Liver (tissue), 9 donors: Measurements from ENCODE around the gene NRIP2. TPM values are rescaled to one million over a fixed set of nuclear protein-coding genes. Genes with fewer than 3 reads are reported as not detected.

Experiments used
- DNase-seq: peaks from one replicate; pipeline ENCODE4 v3.0.0-alpha.2; 2017; ENCODE audit warnings: low spot score
- H3K27ac ChIP-seq, 2 donors: one replicate each; pipeline ENCODE4 v1.7.0; 2013; ENCODE audit warnings: inconsistent platforms in 2 of 2, low read length in 2 of 2, control low read depth in 1 of 2, low read depth in 1 of 2, mild to moderate bottlenecking in 1 of 2
- H3K27me3 ChIP-seq, 4 donors: one replicate each; pipeline versions ENCODE4 v1.6.1 to v1.7.0; 2013; ENCODE audit warnings: low read length in 3 of 4, inconsistent platforms in 1 of 4, mild to moderate bottlenecking in 1 of 4, moderate library complexity in 1 of 4; ENCODE audit not compliant: control insufficient read depth in 4 of 4, insufficient read depth in 4 of 4
- H3K36me3 ChIP-seq, 4 donors: one replicate each; pipeline versions ENCODE4 v1.6.1 to v1.7.0; 2013; ENCODE audit warnings: low read length in 3 of 4, mild to moderate bottlenecking in 3 of 4, low read depth in 1 of 4, moderate library complexity in 1 of 4; ENCODE audit not compliant: control insufficient read depth in 4 of 4, insufficient read depth in 3 of 4
- H3K4me1 ChIP-seq, 4 donors: one replicate each; pipeline versions ENCODE4 v1.6.1 to v1.7.0; 2013; ENCODE audit warnings: low read length in 3 of 4, mild to moderate bottlenecking in 3 of 4, moderate library complexity in 1 of 4; ENCODE audit not compliant: control insufficient read depth in 4 of 4, insufficient read depth in 4 of 4
- H3K4me3 ChIP-seq, 3 donors: one replicate each; pipeline versions ENCODE4 v1.6.1 to v1.7.0; 2013; ENCODE audit warnings: low read length in 3 of 3, control low read depth in 1 of 3, low read depth in 1 of 3, mild to moderate bottlenecking in 1 of 3
- H3K9ac ChIP-seq, 2 donors: one replicate each; pipeline ENCODE4 v1.7.0; 2013; ENCODE audit warnings: low read length in 2 of 2, mild to moderate bottlenecking in 2 of 2, moderate library complexity in 2 of 2, control low read depth in 1 of 2, low read depth in 1 of 2
- H3K9me3 ChIP-seq, 4 donors: one replicate each; pipeline versions ENCODE4 v1.6.1 to v1.7.0; 2013; ENCODE audit warnings: low read length in 3 of 4; ENCODE audit not compliant: control insufficient read depth in 4 of 4
- EGR1 ChIP-seq, 2 donors: IDR thresholded peaks; 2 replicates each; pipeline ENCODE4 v1.6.1; 2016 to 2018; ENCODE audit warnings: antibody characterized with exemption in 2 of 2, low read depth in 2 of 2
- FOXA2 ChIP-seq: IDR thresholded peaks from 2 replicates; pipeline ENCODE4 v1.6.1; 2016; ENCODE audit warnings: antibody characterized with exemption
- GABPA ChIP-seq, 2 donors: IDR thresholded peaks in 1 of 2; conservative IDR thresholded peaks in 1 of 2; 2 replicates each; pipeline ENCODE4 v1.6.1; 2016; ENCODE audit warnings: antibody characterized with exemption in 2 of 2, mild to moderate bottlenecking in 1 of 2, moderate library complexity in 1 of 2
- HNF4A ChIP-seq, 2 donors: conservative IDR thresholded peaks; 2 replicates each; pipeline ENCODE4 v1.6.1; 2016; ENCODE audit warnings: antibody characterized with exemption in 2 of 2, mild to moderate bottlenecking in 2 of 2
- HNF4G ChIP-seq: IDR thresholded peaks from 2 replicates; pipeline ENCODE4 v1.6.1; 2016; ENCODE audit warnings: antibody characterized with exemption
- NR2F2 ChIP-seq: IDR thresholded peaks from 2 replicates; pipeline ENCODE4 v1.6.1; 2016; ENCODE audit warnings: antibody characterized with exemption
- RAD21 ChIP-seq, 2 donors: IDR thresholded peaks; 2 replicates each; pipeline ENCODE4 v1.6.1; 2016; ENCODE audit warnings: antibody characterized with exemption in 2 of 2, mild to moderate bottlenecking in 2 of 2
- RXRA ChIP-seq, 2 donors: IDR thresholded peaks; 2 replicates each; pipeline ENCODE4 v1.6.1; 2017 to 2018; ENCODE audit warnings: antibody characterized with exemption in 2 of 2, mild to moderate bottlenecking in 1 of 2
- TAF1 ChIP-seq: conservative IDR thresholded peaks from 2 replicates; pipeline ENCODE4 v1.6.1; 2016; ENCODE audit warnings: antibody characterized with exemption, mild to moderate bottlenecking
- YY1 ChIP-seq: IDR thresholded peaks from 2 replicates; pipeline ENCODE4 v1.6.1; 2016; ENCODE audit warnings: antibody characterized with exemption, mild to moderate bottlenecking
- WGBS: extraction: QIAGEN DNeasy Blood & Tissue Kit; methylation state at CpG from one replicate; pipeline ENCODE4 v1.1.7; 2013; 5-methylcytosine and 5-hydroxymethylcytosine counted together
- polyA plus RNA-seq, 2 donors: library from polyadenylated mRNA; stranded (reverse) in 1 of 2; unstranded in 1 of 2; fragments of 200-250 nt in 1 of 2; fragments of >200 nt in 1 of 2; fragmentation: Nextera tagmentation in 1 of 2; extraction: Ambion mirVana in 1 of 2; gene quantifications; one replicate each; pipeline versions ENCODE4 v1.2.1 to v1.2.3, GENCODE V29; 2013 to 2015
- total RNA-seq, 2 donors: library from RNA; depleted of rRNA; stranded (reverse); fragments of >200 nt; gene quantifications; one replicate each; pipeline ENCODE4 v1.2.3, GENCODE V29; 2014
- TF ChIP-seq, protein P1 (sequence below): IDR thresholded peaks from 2 replicates; pipeline ENCODE4 v1.6.1; 2016; ENCODE audit warnings: antibody characterized with exemption
- TF ChIP-seq, protein P2 (sequence below): IDR thresholded peaks from 2 replicates; pipeline ENCODE4 v1.6.1; 2016; ENCODE audit warnings: antibody characterized with exemption
- TF ChIP-seq, protein P3 (sequence below): IDR thresholded peaks from 2 replicates; pipeline ENCODE4 v1.6.1; 2016; ENCODE audit warnings: antibody characterized with exemption, mild to moderate bottlenecking
- TF ChIP-seq, protein P4 (sequence below): fragments of 150-350 bp; IDR thresholded peaks from 2 replicates; pipeline ENCODE4 v1.5.1; 2017; ENCODE audit warnings: improper control_type of control experiment, low read depth, low read length; ENCODE audit not compliant: missing input control
- TF ChIP-seq, protein P5 (sequence below): IDR thresholded peaks from 2 replicates; pipeline ENCODE4 v1.6.1; 2016; ENCODE audit warnings: antibody characterized with exemption
- donor health status: healthy.
- donor health status: healthy.
- donor health status: healthy.
- donor health status: healthy.
- donor health status: healthy.

The NRIP2 gene
- total and polyA plus RNA-seq, 4 donors = 0.19 to 0.46 (median 0.23) TPM

DNA sequence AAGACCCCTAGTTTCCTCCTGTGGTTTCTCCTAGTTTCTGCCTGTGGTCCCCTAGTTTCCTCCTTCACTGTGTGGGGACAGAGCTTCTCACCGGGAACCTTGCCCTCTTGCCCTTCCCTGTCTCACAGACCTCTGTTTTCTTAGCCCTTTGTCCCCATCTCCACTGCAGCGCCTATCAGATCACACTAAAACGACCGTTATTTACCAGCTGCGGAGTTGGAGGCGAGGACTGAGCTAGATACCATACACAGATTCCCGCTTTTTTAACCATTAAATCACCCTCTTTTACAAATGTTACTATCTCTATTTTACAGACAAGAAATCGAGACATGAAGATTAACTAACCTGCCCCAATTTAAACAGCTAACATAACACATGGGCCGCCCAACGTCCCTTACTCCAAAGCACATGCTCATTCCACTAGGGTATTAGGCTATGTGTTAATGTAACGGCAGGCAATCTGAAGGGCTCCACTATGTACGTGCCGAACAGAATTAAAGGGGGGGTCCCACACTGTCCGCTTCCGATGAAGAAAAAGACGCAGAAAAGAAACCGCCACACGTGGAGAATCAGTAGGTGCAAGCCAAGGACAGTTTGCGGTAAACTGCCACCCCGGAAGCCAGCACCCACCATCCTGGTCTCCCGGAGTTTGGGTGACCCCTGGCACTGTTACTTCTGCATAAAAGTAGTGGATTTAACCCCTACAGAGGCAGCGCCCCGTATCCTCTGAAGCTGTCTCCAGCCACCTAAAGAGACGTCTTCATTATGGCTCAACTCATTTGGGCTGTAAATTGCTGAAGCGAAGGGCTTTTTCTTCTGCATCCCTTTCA is 41.9 kb downstream of the NRIP2 start:
- H3K27me3 ChIP-seq = no peaks in the 10 kb centered on the region
- H3K9me3 ChIP-seq = no peaks in the 10 kb centered on the region
- no peak overlapping the region for H3K9ac ChIP-seq
- no peak overlapping the region for H3K27ac ChIP-seq
- H3K4me1 ChIP-seq = peaks cover 4 to 28% (median 19%) of the 10 kb centered on the region in 4 donors
- H3K36me3 ChIP-seq = peaks cover 0 to 5% (median 3%) of the 10 kb centered on the region in 4 donors
- no peak overlapping the region for H3K4me3 ChIP-seq
- TF ChIP-seq RXRA (IDR thresholded peaks at IDR 0.05) (no peak), EGR1 (IDR thresholded peaks at IDR 0.05; ENCODE audit: low read depth in 2 of 2) (no peak), NR2F2 (no peak), TAF1 (no peak), FOXA2 (no peak), HNF4G (no peak), RAD21 (IDR thresholded peaks at IDR 0.05) (no peak)
- TF ChIP-seq, protein P1, sequence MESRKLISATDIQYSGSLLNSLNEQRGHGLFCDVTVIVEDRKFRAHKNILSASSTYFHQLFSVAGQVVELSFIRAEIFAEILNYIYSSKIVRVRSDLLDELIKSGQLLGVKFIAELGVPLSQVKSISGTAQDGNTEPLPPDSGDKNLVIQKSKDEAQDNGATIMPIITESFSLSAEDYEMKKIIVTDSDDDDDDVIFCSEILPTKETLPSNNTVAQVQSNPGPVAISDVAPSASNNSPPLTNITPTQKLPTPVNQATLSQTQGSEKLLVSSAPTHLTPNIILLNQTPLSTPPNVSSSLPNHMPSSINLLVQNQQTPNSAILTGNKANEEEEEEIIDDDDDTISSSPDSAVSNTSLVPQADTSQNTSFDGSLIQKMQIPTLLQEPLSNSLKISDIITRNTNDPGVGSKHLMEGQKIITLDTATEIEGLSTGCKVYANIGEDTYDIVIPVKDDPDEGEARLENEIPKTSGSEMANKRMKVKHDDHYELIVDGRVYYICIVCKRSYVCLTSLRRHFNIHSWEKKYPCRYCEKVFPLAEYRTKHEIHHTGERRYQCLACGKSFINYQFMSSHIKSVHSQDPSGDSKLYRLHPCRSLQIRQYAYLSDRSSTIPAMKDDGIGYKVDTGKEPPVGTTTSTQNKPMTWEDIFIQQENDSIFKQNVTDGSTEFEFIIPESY = no peak
- TF ChIP-seq, protein P2, sequence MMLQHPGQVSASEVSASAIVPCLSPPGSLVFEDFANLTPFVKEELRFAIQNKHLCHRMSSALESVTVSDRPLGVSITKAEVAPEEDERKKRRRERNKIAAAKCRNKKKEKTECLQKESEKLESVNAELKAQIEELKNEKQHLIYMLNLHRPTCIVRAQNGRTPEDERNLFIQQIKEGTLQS = no peak
- DNase-seq = no peak
- WGBS = 75% methylated on average over 25 of the region's 25 CpGs

DNA sequence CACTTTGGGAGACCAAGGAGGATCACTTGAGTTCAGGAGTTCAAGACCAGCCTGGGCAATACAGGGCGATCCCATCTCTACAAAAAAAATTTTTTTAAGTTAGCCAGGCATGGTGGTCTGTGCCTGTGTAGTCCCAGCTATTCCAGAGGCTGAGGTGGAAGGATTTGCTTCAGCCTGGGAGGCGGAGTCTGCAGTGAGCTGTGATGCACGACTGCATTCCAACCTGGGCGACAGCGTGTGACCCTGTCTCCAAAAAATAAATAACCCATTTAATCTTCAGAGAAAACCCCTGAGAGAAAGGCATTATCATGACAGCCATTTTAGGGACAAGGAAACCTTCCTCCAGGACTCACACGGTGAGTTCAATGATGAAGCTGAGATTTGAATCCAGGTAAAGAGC is 43.7 kb downstream of the NRIP2 start:
- no peak overlapping the region for H3K27ac ChIP-seq
- peaks cover 1 to 10% (median 2%) of the 10 kb centered on the region in 4 donors for H3K4me1 ChIP-seq
- H3K4me3 ChIP-seq = no peak overlapping the region
- 92% methylated on average over 6 of the region's 6 CpGs for WGBS
- no peak for DNase-seq
- H3K9me3 ChIP-seq = no peaks in the 10 kb centered on the region
- H3K9ac ChIP-seq = no peak overlapping the region
- no peaks in the 10 kb centered on the region for H3K27me3 ChIP-seq
- TF ChIP-seq, protein P1 = no peak
- TF ChIP-seq, protein P2 = no peak
- TF ChIP-seq RAD21 (IDR thresholded peaks at IDR 0.05) (no peak), HNF4A (conservative IDR thresholded peaks at IDR 0.05) (no peak), YY1 (no peak), GABPA (IDR thresholded peaks at IDR 0.05 in 1 of 2, conservative IDR thresholded peaks at IDR 0.05 in 1 of 2) (no peak)
- TF ChIP-seq, protein P3, sequence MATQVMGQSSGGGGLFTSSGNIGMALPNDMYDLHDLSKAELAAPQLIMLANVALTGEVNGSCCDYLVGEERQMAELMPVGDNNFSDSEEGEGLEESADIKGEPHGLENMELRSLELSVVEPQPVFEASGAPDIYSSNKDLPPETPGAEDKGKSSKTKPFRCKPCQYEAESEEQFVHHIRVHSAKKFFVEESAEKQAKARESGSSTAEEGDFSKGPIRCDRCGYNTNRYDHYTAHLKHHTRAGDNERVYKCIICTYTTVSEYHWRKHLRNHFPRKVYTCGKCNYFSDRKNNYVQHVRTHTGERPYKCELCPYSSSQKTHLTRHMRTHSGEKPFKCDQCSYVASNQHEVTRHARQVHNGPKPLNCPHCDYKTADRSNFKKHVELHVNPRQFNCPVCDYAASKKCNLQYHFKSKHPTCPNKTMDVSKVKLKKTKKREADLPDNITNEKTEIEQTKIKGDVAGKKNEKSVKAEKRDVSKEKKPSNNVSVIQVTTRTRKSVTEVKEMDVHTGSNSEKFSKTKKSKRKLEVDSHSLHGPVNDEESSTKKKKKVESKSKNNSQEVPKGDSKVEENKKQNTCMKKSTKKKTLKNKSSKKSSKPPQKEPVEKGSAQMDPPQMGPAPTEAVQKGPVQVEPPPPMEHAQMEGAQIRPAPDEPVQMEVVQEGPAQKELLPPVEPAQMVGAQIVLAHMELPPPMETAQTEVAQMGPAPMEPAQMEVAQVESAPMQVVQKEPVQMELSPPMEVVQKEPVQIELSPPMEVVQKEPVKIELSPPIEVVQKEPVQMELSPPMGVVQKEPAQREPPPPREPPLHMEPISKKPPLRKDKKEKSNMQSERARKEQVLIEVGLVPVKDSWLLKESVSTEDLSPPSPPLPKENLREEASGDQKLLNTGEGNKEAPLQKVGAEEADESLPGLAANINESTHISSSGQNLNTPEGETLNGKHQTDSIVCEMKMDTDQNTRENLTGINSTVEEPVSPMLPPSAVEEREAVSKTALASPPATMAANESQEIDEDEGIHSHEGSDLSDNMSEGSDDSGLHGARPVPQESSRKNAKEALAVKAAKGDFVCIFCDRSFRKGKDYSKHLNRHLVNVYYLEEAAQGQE = no peak
- TF ChIP-seq, protein P4, sequence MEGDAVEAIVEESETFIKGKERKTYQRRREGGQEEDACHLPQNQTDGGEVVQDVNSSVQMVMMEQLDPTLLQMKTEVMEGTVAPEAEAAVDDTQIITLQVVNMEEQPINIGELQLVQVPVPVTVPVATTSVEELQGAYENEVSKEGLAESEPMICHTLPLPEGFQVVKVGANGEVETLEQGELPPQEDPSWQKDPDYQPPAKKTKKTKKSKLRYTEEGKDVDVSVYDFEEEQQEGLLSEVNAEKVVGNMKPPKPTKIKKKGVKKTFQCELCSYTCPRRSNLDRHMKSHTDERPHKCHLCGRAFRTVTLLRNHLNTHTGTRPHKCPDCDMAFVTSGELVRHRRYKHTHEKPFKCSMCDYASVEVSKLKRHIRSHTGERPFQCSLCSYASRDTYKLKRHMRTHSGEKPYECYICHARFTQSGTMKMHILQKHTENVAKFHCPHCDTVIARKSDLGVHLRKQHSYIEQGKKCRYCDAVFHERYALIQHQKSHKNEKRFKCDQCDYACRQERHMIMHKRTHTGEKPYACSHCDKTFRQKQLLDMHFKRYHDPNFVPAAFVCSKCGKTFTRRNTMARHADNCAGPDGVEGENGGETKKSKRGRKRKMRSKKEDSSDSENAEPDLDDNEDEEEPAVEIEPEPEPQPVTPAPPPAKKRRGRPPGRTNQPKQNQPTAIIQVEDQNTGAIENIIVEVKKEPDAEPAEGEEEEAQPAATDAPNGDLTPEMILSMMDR = no peak
- TF ChIP-seq, protein P5, sequence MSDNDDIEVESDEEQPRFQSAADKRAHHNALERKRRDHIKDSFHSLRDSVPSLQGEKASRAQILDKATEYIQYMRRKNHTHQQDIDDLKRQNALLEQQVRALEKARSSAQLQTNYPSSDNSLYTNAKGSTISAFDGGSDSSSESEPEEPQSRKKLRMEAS = no peak
- no peaks in the 10 kb centered on the region for H3K36me3 ChIP-seq
